DMS114 treated with DMSO at 0.1 percent for 48 hours (cell line): ENCODE data around the gene AKR1B15.
"Not testable (repeated sequence)": the region's sequence is repeated elsewhere in the genome, so short reads cannot be mapped to it uniquely, and the experiment has no call there.

Source experiments
- DNase-seq: peaks from one replicate; lab custom pipeline; 2025; ENCODE audit not compliant: unreplicated experiment; lab: John Stamatoyannopoulos, UW

AKR1B15 gene

DNA sequence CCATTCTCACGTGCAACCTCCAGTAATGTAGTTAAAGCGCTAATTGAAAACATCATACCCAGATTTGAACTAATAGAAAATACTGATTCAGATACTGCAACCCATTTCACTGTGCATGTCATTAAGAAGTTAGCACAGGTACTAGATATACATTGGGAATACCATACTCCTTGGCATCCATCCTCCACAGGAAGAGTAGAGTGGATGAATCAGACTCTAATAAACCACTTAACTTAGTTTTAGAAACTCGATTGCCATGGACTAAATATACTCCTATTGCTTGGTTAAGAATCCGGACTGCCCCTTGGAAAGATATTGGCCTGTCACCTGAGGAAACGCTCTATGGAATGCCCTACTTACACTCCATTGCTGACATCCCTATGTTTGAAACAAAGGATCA, 9.5 kb downstream of the AKR1B15 start:
- no peak for DNase-seq

GRCh38 chr7:134561616-134562015, 12.7 kb downstream of the AKR1B15 start:
- not testable (repeated sequence) for DNase-seq

GRCh38 chr7:134562136-134562535, 13.2 kb downstream of the AKR1B15 start:
- no peak for DNase-seq

GRCh38 chr7:134563398-134563749, 14.5 kb downstream of the AKR1B15 start:
- not testable (repeated sequence) for DNase-seq

DNA sequence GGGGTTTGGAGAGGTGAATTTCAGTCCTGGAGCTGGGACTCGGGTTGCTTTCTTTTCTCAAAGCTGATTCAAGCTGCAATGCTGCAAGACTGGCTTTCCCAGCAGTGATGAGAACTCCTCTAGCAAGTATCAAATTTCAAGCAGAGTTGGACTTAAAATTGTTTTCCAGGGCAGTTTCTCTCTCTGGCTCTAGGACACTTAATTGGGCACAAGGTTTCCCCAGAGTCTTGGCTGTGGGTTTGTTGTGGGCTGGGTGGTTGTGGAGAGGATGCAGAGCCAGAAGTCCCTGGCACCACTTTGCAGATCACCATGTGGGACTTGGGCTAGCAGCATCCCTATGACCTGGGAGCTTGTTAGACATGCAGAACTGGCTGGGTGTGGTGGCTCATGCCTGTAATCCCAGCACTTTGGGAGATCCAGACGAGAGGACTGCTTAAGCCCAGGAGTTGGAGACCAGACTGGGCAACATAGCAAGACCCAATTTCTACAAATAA, 16.8 kb downstream of the AKR1B15 start:
- DNase-seq: no peak

DNA sequence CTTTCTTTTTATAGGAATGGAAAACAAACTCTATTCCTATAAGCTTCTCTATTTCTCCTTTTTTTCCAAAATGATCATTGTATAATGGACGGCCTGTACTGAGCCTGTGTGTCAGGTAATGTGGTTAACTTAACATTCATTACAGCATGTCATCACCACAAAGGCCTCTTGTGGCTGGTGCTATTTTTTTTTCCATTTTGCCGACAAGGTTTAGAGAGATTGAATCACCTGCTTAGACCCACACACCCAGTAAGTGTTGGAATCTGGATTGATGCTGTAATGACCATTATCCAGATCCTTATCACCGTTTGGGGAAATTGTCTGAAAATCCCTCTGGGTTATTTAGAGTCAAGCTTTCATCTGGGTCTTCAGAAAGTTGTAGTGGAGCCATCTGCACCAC, 18.5 kb downstream of the AKR1B15 start:
- DNase-seq: no peak

DNA sequence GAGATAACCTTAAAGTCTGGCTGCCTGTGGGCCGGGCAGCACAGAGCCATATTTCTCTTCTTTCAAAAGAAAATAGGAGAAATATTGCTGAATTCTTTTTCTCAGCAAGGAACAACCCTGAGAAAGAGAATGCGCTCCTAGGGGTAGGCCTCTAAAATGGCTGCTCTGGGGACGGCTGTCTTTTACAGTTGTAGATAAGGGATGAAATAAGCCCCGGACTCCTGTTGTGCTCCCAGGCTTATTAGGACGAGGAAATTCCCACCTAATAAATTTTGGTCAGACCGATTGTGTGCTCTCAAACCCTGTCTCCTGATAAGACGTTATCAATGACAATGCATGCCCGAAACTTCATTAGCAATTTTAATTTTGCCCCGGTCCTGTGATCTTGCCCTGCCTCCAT, 21.1 kb downstream of the AKR1B15 start:
- not testable (repeated sequence) for DNase-seq

DNA sequence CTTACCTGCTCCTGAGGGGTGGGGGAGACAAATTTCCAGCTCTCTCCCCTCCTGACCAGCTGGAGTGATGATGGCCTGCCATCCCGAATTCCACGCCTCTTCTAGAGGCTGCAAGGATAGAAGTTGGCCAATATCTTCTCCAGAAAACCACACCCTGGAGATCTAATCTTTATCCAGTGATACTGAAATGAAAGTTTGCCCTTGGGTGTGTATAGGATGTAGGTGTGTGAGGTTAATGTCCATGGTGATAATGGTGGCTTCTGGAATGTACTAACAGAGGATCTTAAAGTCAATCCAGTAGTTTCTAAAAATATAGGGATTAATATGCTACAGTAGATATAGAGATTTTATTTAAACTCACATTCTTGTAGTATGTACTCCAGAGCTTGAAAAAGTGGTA, 22.2 kb downstream of the AKR1B15 start:
- no peak for DNase-seq

DNA sequence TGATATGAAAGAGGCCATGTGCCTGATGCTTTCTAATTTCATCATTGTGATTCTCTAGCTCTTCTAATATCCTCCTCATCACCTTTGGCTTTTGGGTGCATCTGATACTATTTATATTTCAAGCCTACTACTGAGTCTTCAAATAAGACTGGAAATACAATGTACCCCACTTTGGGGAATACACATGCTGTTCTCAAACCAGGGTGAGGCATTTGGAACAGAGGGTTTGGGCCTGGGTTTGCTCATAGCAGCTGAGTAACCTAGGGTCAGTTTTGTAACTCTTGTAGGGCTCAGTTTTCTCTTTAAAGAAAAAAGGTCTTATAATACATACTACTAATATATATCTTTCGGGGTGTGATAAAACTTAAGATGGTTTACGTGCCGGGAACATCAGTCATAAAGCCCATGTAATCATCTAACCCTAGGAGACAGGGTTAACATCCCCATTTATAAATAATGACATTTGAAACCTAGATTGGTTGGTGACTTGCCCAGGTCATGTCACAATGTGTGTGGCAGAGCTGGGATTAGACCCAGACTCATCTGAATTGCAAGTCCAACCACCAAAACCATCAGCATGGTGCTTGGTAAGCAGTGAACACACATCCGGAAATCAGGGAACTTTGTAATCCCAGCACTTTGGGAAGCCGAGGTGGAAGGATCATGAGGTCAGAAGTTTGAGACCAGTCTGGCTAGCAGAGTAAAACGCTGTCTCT, 23.0 kb downstream of the AKR1B15 start:
- no peak for DNase-seq

- DNase-seq: no peak
These were observed 25.4 kb downstream of the AKR1B15 start for GRCh38 chr7:134574322-134574721.

GRCh38 chr7:134584290-134584689, 35.4 kb downstream of the AKR1B15 start:
- DNase-seq: no peak

DNA sequence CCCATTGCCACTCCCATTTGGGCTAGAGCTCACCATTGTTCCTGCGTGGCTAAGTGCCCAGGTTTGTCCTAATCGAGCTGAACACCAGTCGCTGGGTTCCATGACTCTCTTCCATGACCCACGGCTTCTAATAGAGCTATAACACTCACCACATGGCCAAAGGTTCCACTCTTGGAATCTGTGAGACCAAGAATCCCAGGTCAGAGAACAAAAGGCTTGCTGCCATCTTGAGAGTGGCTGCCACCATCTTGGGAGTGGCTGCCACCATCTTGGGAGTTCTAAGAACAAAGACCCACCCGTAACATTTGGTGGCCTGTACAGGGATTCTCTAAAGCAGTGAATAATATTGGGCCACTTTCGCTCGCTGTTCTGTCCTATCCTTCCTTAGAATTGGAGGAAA, 37.0 kb downstream of the AKR1B15 start:
- no peak for DNase-seq

DNA sequence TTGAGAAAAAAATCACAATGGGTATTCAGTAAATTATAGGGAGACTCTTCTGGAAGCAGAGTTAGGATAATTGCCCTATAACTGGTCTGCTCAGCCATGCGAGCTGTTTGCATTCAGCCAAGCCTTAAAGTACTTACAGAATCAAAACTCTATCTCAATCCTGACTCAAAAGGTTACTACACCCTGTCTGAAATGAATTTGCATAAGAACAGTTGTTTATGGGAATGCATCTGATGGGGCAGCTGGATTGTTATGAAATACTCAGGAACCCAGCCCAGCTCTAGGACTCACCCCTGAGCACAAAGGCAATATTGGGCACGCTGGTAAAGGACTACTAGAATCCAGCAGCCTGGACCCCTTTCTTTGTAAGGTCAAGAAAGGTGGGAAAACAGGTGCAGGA, 38.8 kb downstream of the AKR1B15 start:
- DNase-seq: no peak

- DNase-seq: no peak
These were observed 40.6 kb downstream of the AKR1B15 start for GRCh38 chr7:134589491-134589941.

- no peak for DNase-seq
These were observed 44.9 kb downstream of the AKR1B15 start for GRCh38 chr7:134593530-134594392.

DNA sequence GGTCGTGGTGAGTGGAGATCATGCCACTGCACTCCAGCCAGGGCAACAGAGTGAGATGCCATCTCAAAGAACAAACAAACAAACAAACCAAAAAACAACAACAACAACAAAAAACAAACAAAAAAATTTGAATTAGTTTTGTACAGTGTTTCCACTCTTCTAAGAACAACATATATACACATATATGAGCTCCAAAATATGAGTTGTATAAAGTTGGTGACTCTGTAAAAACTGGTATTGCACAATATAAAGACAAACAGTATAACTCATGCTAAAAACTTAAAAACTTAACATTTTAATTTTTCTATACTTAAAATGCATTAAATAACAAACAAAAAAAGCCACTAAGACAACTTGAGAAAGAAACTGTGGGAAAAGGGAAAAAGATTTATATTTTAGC, 46.0 kb downstream of the AKR1B15 start:
- DNase-seq: no peak

GRCh38 chr7:134599371-134599770, 50.5 kb downstream of the AKR1B15 start:
- DNase-seq: no peak

- DNase-seq: no peak
These were observed 52.5 kb downstream of the AKR1B15 start for GRCh38 chr7:134601459-134601858.

DNA sequence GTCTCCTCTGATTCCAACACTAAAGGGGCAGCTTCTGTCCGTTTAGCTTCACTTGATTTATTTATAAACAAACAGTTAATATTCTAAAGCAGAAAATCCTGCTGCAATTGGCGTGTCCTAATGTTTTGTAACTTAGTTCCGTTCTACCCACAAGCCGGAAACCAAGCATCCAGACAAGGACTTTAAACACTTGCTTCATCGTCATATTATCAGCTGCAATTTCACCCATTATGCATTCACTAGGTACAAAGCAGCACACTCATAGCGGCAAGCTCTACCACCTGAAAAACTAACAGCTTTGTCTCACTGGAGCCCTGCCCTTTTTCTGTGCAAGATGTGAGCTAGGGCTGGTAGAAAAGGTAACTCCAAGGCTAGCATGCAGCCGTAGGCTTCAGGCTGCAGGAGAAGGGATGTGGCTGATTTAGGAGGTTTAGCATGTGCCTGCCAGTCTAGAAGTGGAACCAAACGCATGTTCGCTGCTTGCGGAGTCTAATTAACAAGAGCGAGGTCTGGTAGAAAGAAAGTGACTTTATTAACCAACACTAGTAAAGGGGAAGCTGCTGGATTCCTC, 54.1 kb downstream of the AKR1B15 start:
- no peak for DNase-seq

- peak; percentile 52 for DNase-seq
These were observed 57.3 kb downstream of the AKR1B15 start for GRCh38 chr7:134605978-134606923.
